K562 (cell line): ENCODE data around the gene ZDHHC3. TPM values are rescaled to one million over a fixed set of nuclear protein-coding genes. Genes with fewer than 3 reads are reported as not detected.
A peak's percentile ranks its signal among the peaks of the same experiment; 100 is the strongest.

ENCODE experiments used
- ARID3B ChIP-seq: fragments of 250-450 bp; sonication (Bioruptor Pico); IDR thresholded peaks from 2 replicates; pipeline ENCODE4 v1.4.0; 2020; ENCODE audit warnings: borderline replicate concordance
- CCAR2 ChIP-seq: fragments of 200-400 bp; formaldehyde crosslinking; IDR thresholded peaks from 2 replicates; pipeline ENCODE4 v1.6.1; 2017; ENCODE audit warnings: mild to moderate bottlenecking, low read depth, low read length
- GTF3C2 ChIP-seq: IDR thresholded peaks from 3 replicates; pipeline ENCODE4 v1.6.1; 2011; ENCODE audit warnings: borderline replicate concordance, mild to moderate bottlenecking, moderate library complexity; ENCODE audit not compliant: insufficient read length; ENCODE audit errors: extremely low read depth
- HES1 ChIP-seq: fragments of 450-650 bp; IDR thresholded peaks from 2 replicates; pipeline ENCODE4 v1.6.1; 2016; ENCODE audit warnings: low read depth, mild to moderate bottlenecking, moderate library complexity
- KDM4B ChIP-seq, 2 experiments: fragments of 450-650 bp in 1 of 2; sonication (generic) in 1 of 2; IDR thresholded peaks; 2 replicates each; pipeline ENCODE4 v1.6.1; 2016 to 2017; ENCODE audit warnings: borderline replicate concordance in 2 of 2, antibody characterized with exemption in 1 of 2, low read depth in 1 of 2, mild to moderate bottlenecking in 1 of 2
- MED1 ChIP-seq: sonication (generic); formaldehyde crosslinking; IDR thresholded peaks from 2 replicates; pipeline ENCODE4 v1.8.1; 2023; ENCODE audit warnings: missing genetic modification reagents, borderline replicate concordance
- MLLT1 ChIP-seq, 2 experiments: fragments of 450-650 bp; IDR thresholded peaks; 2 replicates each; pipeline ENCODE4 v1.6.1; 2016
- SMAD1 ChIP-seq: fragments of 150-350 bp; IDR thresholded peaks from 2 replicates; pipeline ENCODE4 v1.6.1; 2014; ENCODE audit warnings: low read length, low read depth; ENCODE audit not compliant: partially characterized antibody
- SREBF2 ChIP-seq: sonication (generic); formaldehyde crosslinking; IDR thresholded peaks from 2 replicates; pipeline ENCODE4 v1.4.0; 2020; ENCODE audit warnings: mild to moderate bottlenecking, missing genetic modification reagents
- TAF15 ChIP-seq: fragments of 200-400 bp; formaldehyde crosslinking; IDR thresholded peaks from 2 replicates; pipeline ENCODE4 v1.6.1; 2017; ENCODE audit warnings: mild to moderate bottlenecking, low read depth, low read length, moderate library complexity
- TCF15 ChIP-seq: fragments of 250-450 bp; sonication (Bioruptor Pico); IDR thresholded peaks from 2 replicates; pipeline ENCODE4 v1.8.0; 2022; ENCODE audit warnings: moderate library complexity, mild to moderate bottlenecking, inconsistent platforms
- ZC3H4 ChIP-seq: sonication (generic); formaldehyde crosslinking; IDR thresholded peaks from 2 replicates; pipeline ENCODE4 v1.9.0; 2021; ENCODE audit warnings: missing genetic modification reagents, borderline replicate concordance
- ZNF316 ChIP-seq: fragments of 450-650 bp; IDR thresholded peaks from 2 replicates; pipeline ENCODE4 v1.6.1; 2016
- ZNF518B ChIP-seq: fragments of 250-450 bp; sonication (Bioruptor Pico); IDR thresholded peaks from 2 replicates; pipeline ENCODE4 v1.5.0; 2021; ENCODE audit warnings: mild to moderate bottlenecking, moderate library complexity
- ZNF717 ChIP-seq: fragments of 250-450 bp; sonication (Bioruptor Pico); IDR thresholded peaks from 2 replicates; pipeline ENCODE4 v1.5.0; 2021
- ZZZ3 ChIP-seq: fragments of 450-650 bp; IDR thresholded peaks from 2 replicates; pipeline ENCODE4 v1.6.1; 2016; ENCODE audit warnings: antibody characterized with exemption, mild to moderate bottlenecking, moderate library complexity
- polyA plus RNA-seq, 8 experiments: library from polyadenylated mRNA; depleted of rRNA in 4 of 8; stranded (reverse) in 5 of 8; unstranded in 3 of 8; fragments of >200 nt; fragmentation: Nextera tagmentation in 2 of 8; fragmentation: Illumina TruSeq in 1 of 8; extraction: Ambion mirVana in 2 of 8; extraction: Trizol in 1 of 8; gene quantifications; 2 replicates each; pipeline versions ENCODE4 v1.2.1 to v1.2.3, GENCODE V29; 2011 to 2014; ENCODE audit warnings: inconsistent platforms in 1 of 8, missing spikeins in 1 of 8
- total RNA-seq, 7 experiments: library from RNA; depleted of rRNA in 6 of 7; stranded (reverse); fragments of >200 nt in 6 of 7; fragmentation: Illumina TruSeq in 2 of 7; extraction: Trizol in 2 of 7; gene quantifications; 2 replicates each; pipeline versions ENCODE4 v1.2.1 to v1.2.3, GENCODE V29; 2011 to 2021; ENCODE audit warnings: low replicate concordance in 1 of 7

Gene ZDHHC3
- total and polyA plus RNA-seq, 9 of the 15 experiments (the other 6 are each of a cell fraction or from before 2014, with no cell fraction given), result 10.3 to 120 (median 67.2) TPM

- TF ChIP-seq KDM4B (IDR thresholded peaks at IDR 0.05; ENCODE audit: borderline replicate concordance in 2 of 2, low read depth in 1 of 2), result peak in 1 of 2 experiments; percentile 69; a peak in 2 of 4 replicates
- TF ChIP-seq TAF15, result no peak
- TF ChIP-seq ZZZ3, result no peak
- no peak for TF ChIP-seq GTF3C2
- no peak for TF ChIP-seq TCF15 (CRISPR knock-in tag)
- TF ChIP-seq ZNF518B (CRISPR knock-in tag), result no peak
- TF ChIP-seq CCAR2, result no peak
- TF ChIP-seq ARID3B (CRISPR knock-in tag), result 0 out of 2 replicates have a peak, but pooled peaks have one; percentile 66
- no peak for TF ChIP-seq SREBF2 (CRISPR knock-in tag)
- no peak for TF ChIP-seq MLLT1 (IDR thresholded peaks at IDR 0.05)
- no peak for TF ChIP-seq HES1
- no peak for TF ChIP-seq ZC3H4 (CRISPR knock-in tag)
- TF ChIP-seq MED1 (CRISPR knock-in tag), result no peak
- TF ChIP-seq ZNF717, result no peak
- TF ChIP-seq ZNF316, result no peak; the same call in 1 of the 2 replicates
- no peak for TF ChIP-seq SMAD1
Measured at GRCh38 chr3:44976002-44976815, at the start of gene ZDHHC3, which contains the start of gene EXOSC7 (continued).
